ENCODE data around the gene ZFAND3. TPM values are rescaled to one million over a fixed set of nuclear protein-coding genes. Genes with fewer than 3 reads are reported as not detected.
A peak's percentile ranks its signal among the peaks of the same experiment; 100 is the strongest.

The ZFAND3 gene
- total RNA-seq, 4 donors from 2014 or later = 45.0 to 55.2 (median 49.5) TPM

DNA sequence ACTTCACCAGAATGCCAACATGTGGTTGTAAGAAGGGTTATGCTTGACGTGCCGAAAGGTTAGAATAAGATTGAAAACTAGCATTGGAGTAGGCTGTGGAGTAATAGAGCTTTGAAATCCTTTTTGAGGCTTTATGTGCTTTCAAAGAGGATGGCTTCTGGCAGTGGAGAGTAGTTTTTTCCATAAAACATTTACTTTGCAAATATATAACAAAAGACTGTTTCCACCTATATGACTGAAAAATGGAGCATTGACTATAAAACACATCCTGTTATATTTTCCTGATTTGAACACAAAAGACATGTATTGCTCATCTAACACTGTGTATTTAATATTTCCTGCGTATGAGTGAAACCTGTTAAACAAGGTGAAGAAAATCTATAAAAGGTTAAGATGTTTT, 38.8 kb downstream of the ZFAND3 start:
- intact Hi-C loops (cut with DNase I; ENCODE audit: low total_unique reads) = no loop called here
- H3K36me3 ChIP-seq = no peaks in the 10 kb centered on the region
- H3K27ac ChIP-seq = no peak overlapping the region
- DNase-seq = no peak
- H3K9me3 ChIP-seq = no peaks in the 10 kb centered on the region
- no peak for ATAC-seq
- H3K4me3 ChIP-seq = no peak overlapping the region
- no peaks in the 10 kb centered on the region for H3K27me3 ChIP-seq
- TF ChIP-seq CTCF (IDR thresholded peaks at IDR 0.05 in 4 of 5, conservative IDR thresholded peaks at IDR 0.05 in 1 of 5) (no peak), POLR2A (IDR thresholded peaks at IDR 0.05) (no peak)
- in situ Hi-C loops (cut with MboI; ENCODE audit: low sequenced_read_pairs in 4 of 4) = no loop called here
- peaks cover 31 to 37% of the 10 kb centered on the region in 2 donors for H3K4me1 ChIP-seq

GRCh38 chr6:37860226-37860839, 40.8 kb downstream of the ZFAND3 start:
- in situ Hi-C loops (cut with MboI; ENCODE audit: low sequenced_read_pairs in 4 of 4) (no loop called here), intact Hi-C loops (cut with DNase I; ENCODE audit: low total_unique reads) (loop anchor here (2.0 kb wide), 1 partner anchor 70 kb away; no protein-coding TSS in a partner anchor)
- Histone ChIP-seq H3K27me3 (no peaks in the 10 kb centered on the region), H3K4me3 (no peak overlapping the region), H3K4me1 (peaks cover 37 to 39% of the 10 kb centered on the region in 2 donors), H3K36me3 (no peaks in the 10 kb centered on the region), H3K27ac (no peak overlapping the region), H3K9me3 (no peaks in the 10 kb centered on the region)
- TF ChIP-seq POLR2A (IDR thresholded peaks at IDR 0.05) = no peak
- TF ChIP-seq CTCF (IDR thresholded peaks at IDR 0.05 in 4 of 5, conservative IDR thresholded peaks at IDR 0.05 in 1 of 5) = peak; percentile 26 to 57 (median 49)
- ATAC-seq = peak in 1 of 2 donors; percentile 29
- no peak for DNase-seq

GRCh38 chr6:37861452-37861851, 41.9 kb downstream of the ZFAND3 start:
- no peak for ATAC-seq
- no peak for TF ChIP-seq CTCF (IDR thresholded peaks at IDR 0.05 in 4 of 5, conservative IDR thresholded peaks at IDR 0.05 in 1 of 5)
- TF ChIP-seq POLR2A (IDR thresholded peaks at IDR 0.05) = no peak
- no peaks in the 10 kb centered on the region for H3K36me3 ChIP-seq
- no peak overlapping the region for H3K4me3 ChIP-seq
- in situ Hi-C loops (cut with MboI; ENCODE audit: low sequenced_read_pairs in 4 of 4) = no loop called here
- intact Hi-C loops (cut with DNase I; ENCODE audit: low total_unique reads) = loop anchor here (2.0 kb wide), 1 partner anchor 71 kb away; no protein-coding TSS in a partner anchor
- peaks cover 47 to 48% of the 10 kb centered on the region in 2 donors for H3K4me1 ChIP-seq
- no peak overlapping the region for H3K27ac ChIP-seq
- DNase-seq = no peak
- H3K27me3 ChIP-seq = no peaks in the 10 kb centered on the region
- no peaks in the 10 kb centered on the region for H3K9me3 ChIP-seq

GRCh38 chr6:37862430-37862829, 42.9 kb downstream of the ZFAND3 start:
- no peak for TF ChIP-seq POLR2A (IDR thresholded peaks at IDR 0.05)
- TF ChIP-seq CTCF (IDR thresholded peaks at IDR 0.05 in 4 of 5, conservative IDR thresholded peaks at IDR 0.05 in 1 of 5) = no peak
- Histone ChIP-seq H3K9me3 (no peaks in the 10 kb centered on the region), H3K4me3 (no peak overlapping the region), H3K36me3 (no peaks in the 10 kb centered on the region), H3K27me3 (no peaks in the 10 kb centered on the region), H3K27ac (no peak overlapping the region), H3K4me1 (peaks cover 53 to 56% of the 10 kb centered on the region in 2 donors)
- intact Hi-C loops (cut with DNase I; ENCODE audit: low total_unique reads) (no loop called here), in situ Hi-C loops (cut with MboI; ENCODE audit: low sequenced_read_pairs in 4 of 4) (no loop called here)
- ATAC-seq (no peak), DNase-seq (no peak)

DNA sequence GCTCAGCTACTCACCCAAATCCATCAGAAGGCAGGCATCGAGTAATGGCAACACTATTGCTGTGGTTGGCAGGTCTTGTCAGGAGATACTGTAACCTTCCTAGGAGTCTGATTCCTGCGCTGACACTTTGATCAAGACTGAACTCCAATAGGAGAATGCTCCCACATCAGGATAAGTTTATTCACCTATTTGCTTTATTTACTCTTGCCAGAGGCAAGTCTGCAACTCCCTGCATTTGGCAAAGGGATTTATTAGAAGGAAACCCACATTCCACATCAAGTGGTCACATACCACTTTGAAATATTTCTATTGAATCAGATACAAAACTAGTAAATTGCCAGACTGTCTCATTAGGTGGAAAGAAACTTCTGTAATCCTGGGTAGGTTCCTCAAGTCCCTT, 43.5 kb downstream of the ZFAND3 start:
- Histone ChIP-seq H3K4me1 (peaks cover 57 to 61% of the 10 kb centered on the region in 2 donors), H3K27ac (no peak overlapping the region), H3K4me3 (no peak overlapping the region), H3K27me3 (no peaks in the 10 kb centered on the region), H3K36me3 (no peaks in the 10 kb centered on the region), H3K9me3 (no peaks in the 10 kb centered on the region)
- DNase-seq = no peak
- intact Hi-C loops (cut with DNase I; ENCODE audit: low total_unique reads) (no loop called here), in situ Hi-C loops (cut with MboI; ENCODE audit: low sequenced_read_pairs in 4 of 4) (no loop called here)
- no peak for TF ChIP-seq CTCF (IDR thresholded peaks at IDR 0.05 in 4 of 5, conservative IDR thresholded peaks at IDR 0.05 in 1 of 5)
- no peak for TF ChIP-seq POLR2A (IDR thresholded peaks at IDR 0.05)
- ATAC-seq = no peak

Data from gastrocnemius medialis (tissue), 4 donors.